ENCODE data around the gene LACTB.

Gene LACTB

GRCh38 chr15:63121382-63122001 is at the start of gene LACTB:
LACTB (plus strand) TSS chr15:63121861; CDS start chr15:63121872, 11 bp downstream.
- no peak for FAIRE-seq

- FAIRE-seq, result peak; percentile 77
These were observed 49.5 kb upstream of the LACTB start for GRCh38 chr15:63072023-63072650.

GRCh38 chr15:63072809-63073277 is 48.8 kb upstream of the LACTB start:
- FAIRE-seq, result peak; percentile 81

GRCh38 chr15:63073497-63074172 is 48.0 kb upstream of the LACTB start:
- peak; percentile 92 for FAIRE-seq

- FAIRE-seq, result no peak
These were observed 46.4 kb upstream of the LACTB start for GRCh38 chr15:63075015-63075983.

GRCh38 chr15:63075984-63076713 is 45.5 kb upstream of the LACTB start:
- FAIRE-seq, result no peak

- FAIRE-seq, result no peak
These were observed 45.0 kb upstream of the LACTB start for GRCh38 chr15:63076714-63077046.

- peak; percentile 31 for FAIRE-seq
These were observed 43.7 kb upstream of the LACTB start for GRCh38 chr15:63077952-63078351.

- no peak for FAIRE-seq
These were observed 41.6 kb upstream of the LACTB start for GRCh38 chr15:63079947-63080626.

- FAIRE-seq, result no peak
These were observed 40.9 kb upstream of the LACTB start for GRCh38 chr15:63080634-63081250.

- FAIRE-seq, result no peak
These were observed 39.3 kb upstream of the LACTB start for GRCh38 chr15:63082366-63082765.

- FAIRE-seq, result no peak
These were observed 38.6 kb upstream of the LACTB start for GRCh38 chr15:63083044-63083443.

GRCh38 chr15:63083541-63083940 is 38.1 kb upstream of the LACTB start:
- FAIRE-seq, result no peak

- FAIRE-seq, result no peak
These were observed 36.9 kb upstream of the LACTB start for GRCh38 chr15:63084806-63085205.

GRCh38 chr15:63085289-63085688 is 36.4 kb upstream of the LACTB start:
- FAIRE-seq, result no peak

- FAIRE-seq, result no peak
These were observed 35.4 kb upstream of the LACTB start for GRCh38 chr15:63086271-63086670.

- no peak for FAIRE-seq
These were observed 34.7 kb upstream of the LACTB start for GRCh38 chr15:63086947-63087346.

- FAIRE-seq, result no peak
These were observed 33.0 kb upstream of the LACTB start for GRCh38 chr15:63088533-63089245.

- FAIRE-seq, result no peak
These were observed 32.2 kb upstream of the LACTB start for GRCh38 chr15:63089260-63090043.

GRCh38 chr15:63090472-63090871 is 31.2 kb upstream of the LACTB start:
- FAIRE-seq, result no peak
